ENCODE measurements around the gene GCH1. TPM values are rescaled to one million over a fixed set of nuclear protein-coding genes. Genes with fewer than 3 reads are reported as not detected.
"Not testable (repeated sequence)": the region's sequence is repeated elsewhere in the genome, so short reads cannot be mapped to it uniquely, and the experiment has no call there.

The GCH1 gene
- total RNA-seq, 1 donor from 2014 or later, result 15.0 TPM

DNA sequence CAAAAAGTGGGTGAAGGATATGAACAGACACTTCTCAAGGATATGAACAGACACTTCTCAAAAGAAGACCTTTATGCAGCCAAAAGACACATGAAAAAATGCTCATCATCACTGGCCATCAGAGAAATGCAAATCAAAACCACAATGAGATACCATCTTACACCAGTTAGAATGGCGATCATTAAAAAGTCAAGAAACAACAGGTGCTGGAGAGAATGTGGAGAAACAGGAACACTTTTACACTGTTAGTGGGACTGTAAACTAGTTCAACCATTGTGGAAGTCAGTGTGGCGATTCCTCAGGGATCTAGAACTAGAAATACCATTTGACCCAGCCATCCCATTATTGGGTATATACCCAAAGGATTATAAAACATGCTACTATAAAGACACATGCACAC is 27.0 kb downstream of the GCH1 start:
- DNase-seq (ENCODE audit: extremely low read depth, low read depth, low spot score), result not testable (repeated sequence)

DNA sequence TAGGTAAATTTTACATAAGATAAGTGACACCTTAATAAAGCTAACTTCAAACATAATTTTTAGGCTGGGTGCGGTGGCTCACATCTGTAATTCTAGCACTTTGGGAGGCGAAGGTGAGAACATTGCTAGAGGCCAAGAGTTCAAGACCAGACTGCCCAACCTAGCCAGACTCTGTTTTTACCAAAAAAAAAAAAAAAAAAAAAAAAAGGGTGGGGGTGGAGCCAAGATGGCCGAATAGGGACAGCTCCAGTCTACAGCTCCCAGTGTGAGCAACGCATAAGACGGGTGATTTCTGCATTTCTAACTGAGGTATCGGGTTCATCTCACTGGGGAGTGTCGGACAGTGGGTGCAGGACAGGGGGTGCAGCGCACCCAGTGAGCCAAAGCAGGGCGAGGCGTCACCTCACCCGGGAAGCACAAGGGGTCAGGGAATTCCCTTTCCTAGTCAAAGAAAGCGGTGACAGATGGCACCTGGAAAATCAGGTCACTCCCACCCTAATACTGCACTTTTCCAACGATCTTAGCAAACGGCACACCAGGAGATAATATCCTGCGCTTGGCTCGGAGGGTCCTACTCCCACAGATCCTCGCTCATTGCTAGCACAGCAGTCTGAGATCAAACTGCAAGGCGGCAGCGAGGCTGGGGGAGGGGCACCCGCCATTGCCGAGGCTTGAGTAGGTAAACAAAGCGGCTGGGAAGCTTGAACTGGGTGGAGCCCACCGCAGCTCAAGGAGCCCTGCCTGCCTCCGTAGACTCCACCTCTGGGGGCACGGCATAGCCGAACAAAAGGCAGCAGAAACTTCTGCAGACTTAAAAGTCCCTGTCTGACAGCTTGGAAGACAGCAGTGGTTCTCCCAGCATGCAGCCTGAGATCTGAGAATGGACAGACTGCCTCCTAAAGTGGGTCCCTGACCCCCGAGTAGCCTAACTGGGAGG is 32.2 kb downstream of the GCH1 start:
- DNase-seq (ENCODE audit: extremely low read depth, low read depth, low spot score), result not testable (repeated sequence)

DNA sequence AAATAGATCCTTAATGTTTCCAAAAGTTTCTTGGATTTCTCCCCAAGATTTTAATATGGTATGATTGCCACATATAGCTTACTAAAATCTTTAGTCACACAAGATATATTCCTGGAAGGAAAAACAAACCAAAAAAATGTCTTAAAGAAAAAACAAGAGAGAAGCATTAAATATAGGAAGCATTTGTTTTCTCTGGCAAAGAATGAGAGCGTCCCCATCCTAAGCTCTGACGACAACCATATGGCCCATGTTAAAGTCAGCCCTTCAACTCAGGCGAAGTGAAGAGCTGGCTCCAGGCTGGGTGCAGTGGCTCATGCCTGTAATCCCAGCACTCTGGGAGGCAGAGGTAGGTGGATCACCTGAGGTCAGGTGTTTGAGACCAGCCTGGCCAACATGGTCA is 35.6 kb downstream of the GCH1 start:
- no peak for DNase-seq (ENCODE audit: extremely low read depth, low read depth, low spot score)

DNA sequence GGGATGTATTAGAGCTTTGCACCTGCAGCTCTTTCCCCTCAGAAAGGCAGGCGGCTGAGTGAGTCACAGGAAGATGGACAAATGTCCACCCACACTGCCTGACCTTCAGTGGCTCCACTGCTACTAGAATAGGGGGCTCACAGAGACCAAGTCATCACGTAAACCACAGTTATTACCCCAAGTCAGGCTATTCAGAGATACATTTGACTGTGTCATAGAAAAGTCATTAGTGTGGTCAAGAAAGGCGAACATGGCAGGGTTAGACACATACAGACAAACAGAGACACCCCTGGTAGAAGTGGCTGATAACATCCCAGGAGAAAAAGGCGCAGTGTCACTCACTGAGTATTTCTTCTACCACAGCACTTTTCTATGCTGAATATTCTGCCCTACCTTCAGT is 36.0 kb downstream of the GCH1 start:
- DNase-seq (ENCODE audit: extremely low read depth, low read depth, low spot score), result no peak

DNA sequence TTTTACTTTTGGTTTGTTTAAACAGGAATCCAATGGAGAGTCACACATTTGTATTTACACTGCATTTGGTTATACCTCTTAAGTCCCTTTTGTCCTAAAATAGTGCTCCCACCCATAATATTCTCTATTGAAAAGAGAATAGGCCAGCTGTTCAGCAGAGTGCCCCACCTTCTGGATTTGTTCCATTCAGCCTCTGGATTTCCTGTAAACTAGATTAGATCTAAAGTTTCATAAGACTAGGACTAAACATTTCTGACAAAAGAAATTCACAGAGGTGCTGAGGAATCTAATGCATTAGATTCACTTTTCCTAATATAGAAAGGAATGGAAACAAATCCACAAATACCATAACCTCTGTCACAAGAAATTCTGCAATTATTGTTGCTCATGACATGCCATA is 38.1 kb downstream of the GCH1 start:
- no peak for DNase-seq (ENCODE audit: extremely low read depth, low read depth, low spot score)

DNA sequence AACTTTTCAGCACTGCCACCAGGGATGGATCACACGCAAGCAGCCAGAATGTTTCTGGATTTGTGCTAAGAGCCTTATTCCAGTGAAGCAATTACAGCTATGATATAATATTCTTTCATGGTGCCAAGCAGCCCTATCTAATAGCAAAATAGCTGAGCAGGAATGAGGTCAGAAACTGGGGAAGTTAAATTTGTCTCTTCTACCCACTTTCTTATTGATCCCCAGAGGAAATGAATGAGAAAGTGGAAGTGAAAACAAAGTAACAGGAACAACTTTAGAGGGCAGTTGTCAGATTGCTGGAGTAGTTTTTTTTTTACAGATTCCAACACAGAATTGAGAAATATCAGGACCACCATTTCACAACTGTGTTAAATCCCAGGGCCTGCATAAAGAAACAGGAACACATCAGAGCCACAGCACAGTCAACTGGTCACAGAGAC is 44.8 kb downstream of the GCH1 start:
- no peak for DNase-seq (ENCODE audit: extremely low read depth, low read depth, low spot score)

DNA sequence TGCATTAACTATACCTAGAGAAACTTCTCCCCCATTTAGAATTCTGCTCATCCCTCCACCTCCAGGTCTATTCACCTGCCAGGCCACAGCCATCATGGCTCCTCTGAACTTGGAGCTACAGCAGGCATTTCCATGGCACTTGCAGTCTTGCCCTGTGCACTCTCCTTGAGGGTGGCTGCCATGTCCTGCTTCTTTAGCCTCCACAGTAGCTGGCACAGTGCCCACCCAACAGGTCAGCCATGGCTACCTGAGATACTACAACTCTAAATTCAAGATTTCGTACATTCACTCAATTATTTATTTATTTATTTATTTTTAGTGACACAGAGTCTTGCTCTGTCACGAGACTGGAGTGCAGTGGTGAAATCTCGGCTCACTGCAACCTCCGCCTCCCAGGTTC is 46.5 kb downstream of the GCH1 start:
- no peak for DNase-seq (ENCODE audit: extremely low read depth, low read depth, low spot score)

DNA sequence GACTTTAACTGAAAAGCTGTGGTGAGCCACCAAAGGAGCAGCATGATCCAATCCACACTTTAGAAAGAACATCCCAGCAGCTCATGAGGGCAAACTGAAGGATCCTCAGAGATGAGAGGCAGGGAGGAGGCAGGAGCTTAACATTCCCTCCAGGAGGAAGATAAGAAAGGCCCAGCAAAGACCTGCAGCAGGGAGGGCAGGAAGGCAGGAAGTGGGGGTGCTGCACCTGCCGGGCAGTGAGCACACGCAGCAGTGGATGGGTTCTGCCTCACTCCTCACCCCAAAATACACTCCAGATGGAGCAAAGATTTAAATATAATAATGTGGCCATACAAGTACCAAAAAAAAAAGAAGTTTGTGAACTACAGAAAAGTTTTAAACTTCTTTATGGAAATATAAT is 48.4 kb downstream of the GCH1 start:
- DNase-seq (ENCODE audit: extremely low read depth, low read depth, low spot score), result no peak

DNA sequence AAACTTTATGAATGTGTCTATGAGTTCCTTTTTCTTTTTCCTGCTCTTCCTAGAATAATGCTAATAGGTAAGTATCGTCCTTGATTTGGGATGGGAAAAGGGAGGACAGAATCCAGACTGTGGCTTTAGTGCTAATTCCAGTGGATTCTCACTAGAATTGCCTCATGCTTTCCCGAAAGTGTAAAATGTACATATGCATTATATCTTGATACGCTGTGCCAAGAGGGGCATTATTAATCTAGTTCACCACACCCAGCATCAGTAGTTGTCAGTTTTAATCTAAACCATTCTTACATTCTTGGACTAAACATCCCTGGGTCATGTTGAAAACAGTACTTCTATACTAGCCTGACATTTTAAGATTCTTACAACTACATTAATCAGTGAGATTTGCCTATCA is 49.3 kb downstream of the GCH1 start:
- DNase-seq (ENCODE audit: extremely low read depth, low read depth, low spot score), result no peak

DNA sequence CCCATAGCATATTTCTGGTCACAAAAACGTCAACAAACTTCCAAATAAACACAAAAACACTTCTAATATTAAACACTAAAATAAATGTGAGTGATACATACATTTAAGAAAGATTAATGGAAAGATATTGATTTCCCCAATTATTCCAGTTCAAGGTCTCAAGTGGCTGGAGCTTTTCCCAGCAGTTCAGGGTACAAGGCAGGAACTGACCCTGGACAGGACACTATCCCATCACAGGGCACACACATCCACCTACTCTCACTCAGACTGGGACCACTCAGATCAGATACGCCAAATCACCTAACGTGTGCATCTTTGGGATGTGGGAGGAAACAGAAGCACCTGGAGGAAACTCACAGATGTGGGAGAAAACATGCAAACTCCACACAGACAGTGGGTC is 50.4 kb downstream of the GCH1 start:
- no peak for DNase-seq (ENCODE audit: extremely low read depth, low read depth, low spot score)

DNA sequence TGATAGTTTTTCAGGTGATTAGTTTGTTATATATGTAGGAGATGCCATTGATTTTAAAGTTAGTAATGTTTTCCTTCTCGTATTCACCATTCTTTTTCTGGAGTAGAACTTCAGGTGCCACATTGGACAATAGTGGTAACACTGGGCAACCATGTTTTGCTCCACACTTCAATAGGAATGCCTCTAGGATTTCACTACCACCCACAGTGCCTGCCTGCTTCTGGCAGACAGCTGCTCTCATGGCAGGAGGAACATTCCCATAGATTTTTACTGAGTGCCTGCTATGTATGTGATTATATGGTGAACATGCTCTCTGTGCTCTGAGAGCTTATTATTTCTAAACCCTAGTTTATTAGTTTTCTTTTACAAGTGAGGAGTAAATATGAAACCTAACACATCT is 53.7 kb downstream of the GCH1 start:
- no peak for DNase-seq (ENCODE audit: extremely low read depth, low read depth, low spot score)

DNA sequence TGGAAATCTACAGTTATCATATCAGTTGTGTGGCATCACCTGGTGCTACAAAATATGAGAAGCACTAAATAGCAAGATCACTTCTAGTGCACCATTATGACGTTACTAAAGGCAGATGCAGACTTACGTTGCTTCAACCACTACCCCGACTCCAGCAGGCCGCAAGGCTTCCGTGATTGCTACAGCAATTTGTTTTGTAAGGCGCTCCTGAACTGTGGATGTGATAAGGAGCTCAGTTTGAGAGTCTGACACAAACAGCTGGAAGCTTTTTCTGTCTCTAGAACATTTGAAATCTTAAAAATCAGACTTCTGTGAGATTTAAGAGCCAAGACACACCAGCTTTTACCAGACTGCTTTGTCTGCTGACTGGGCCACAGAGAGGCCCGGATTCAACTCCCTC is 57.0 kb downstream of the GCH1 start:
- no peak for DNase-seq (ENCODE audit: extremely low read depth, low read depth, low spot score)

DNA sequence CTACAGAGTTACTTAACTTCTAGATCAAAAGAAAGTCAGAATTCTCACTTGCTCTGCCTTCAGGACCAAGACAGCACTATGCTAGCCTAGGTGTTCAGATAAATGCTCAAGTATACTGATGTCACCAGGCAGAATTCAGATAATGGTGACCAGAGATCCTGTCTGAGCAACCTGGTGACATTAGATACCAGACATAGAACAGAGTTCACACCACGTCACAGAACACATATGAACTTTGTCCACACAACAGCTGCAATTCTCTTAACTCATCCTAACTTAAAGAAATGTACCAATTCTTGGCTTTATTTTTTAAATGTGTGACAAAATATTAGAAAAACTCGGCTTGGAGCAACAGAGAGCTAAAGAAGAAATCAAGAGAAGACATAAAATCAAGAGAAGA is 58.1 kb downstream of the GCH1 start:
- no peak for DNase-seq (ENCODE audit: extremely low read depth, low read depth, low spot score)

DNA sequence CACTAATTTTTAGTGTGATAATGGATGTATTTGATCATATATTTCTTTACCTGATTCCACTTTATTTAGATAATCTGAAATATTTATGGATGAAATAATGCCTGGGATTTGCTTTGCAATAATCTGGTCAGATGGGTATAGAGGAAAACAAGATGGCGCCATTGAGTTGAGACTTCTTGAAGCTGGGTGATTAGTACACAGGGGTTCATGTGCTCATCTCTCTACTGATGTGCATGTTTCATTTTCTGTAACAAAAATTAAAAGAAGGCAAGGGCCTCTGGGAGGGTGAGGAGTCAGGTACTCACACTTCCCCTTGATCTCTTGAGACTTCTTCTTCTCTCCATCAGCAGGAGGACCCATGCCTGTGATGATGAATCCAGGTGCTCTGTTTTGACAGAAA is 61.8 kb downstream of the GCH1 start:
- DNase-seq (ENCODE audit: extremely low read depth, low read depth, low spot score), result no peak

DNA sequence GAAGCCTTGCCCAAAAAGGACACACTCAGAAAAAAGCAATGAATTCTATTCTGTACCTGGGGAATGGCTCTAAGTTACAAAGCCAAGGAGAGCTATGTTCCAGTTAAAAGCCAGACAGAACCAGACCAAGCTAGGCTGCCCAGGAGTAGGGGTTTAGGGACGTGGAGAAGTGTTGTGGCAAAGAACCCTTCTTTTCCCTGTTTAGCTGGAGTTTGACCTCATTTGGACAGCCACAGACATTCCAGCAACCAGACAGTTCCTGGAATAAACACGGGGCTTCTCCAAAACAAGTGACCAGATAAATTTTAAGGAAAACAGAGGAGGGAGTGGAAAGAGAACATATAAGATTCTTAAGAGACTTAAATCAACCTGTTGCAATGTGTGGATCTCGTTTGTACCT is 62.3 kb downstream of the GCH1 start:
- DNase-seq (ENCODE audit: extremely low read depth, low read depth, low spot score), result no peak

DNA sequence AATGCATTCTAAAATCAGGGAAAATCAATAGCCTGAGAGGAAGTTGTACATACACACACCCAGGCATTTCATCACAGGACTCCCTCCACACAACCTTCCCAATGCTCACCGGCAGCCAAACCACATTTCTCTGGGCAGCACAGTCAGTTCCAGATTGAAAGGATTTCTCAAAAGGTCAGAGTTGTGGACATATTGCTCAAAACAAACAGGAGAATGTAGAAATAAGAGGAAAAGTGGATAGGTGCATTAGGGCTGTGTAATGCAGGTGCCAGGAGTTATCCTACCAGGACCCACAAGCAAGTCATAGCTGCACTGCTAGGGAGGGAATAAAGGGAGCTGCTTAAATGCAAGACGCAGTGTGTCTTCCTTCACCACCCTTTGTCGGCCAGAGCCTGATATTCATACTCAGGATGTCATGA is 62.9 kb downstream of the GCH1 start:
- no peak for DNase-seq (ENCODE audit: extremely low read depth, low read depth, low spot score)

DNA sequence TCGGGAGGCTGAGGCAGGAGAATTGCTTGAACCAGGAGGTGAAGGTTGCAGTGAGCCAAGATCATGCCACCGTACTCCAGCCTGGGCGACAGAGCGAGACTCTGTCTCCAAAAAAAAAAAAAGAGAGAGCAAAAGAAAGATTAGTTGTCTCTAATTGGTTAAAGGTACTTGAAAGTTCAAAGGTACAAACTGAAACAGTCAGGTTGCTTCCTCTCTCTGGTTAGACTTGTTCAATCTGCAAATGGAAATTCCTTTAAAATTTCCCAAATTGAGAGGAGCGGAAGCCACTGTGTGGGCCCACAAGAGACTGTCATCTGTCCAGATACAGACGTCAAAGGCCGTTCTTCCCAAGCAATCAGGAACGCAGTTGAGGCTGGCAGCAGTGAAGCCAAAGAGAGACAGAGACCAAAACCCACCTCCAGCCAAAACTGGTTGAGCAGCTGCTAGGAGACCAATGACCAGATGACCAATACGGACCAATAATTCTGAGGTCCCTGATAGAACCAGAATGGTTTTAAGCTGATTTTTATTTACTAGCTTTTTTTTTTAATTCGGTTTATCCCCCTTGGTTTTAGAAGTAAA is 63.6 kb downstream of the GCH1 start:
- no peak for DNase-seq (ENCODE audit: extremely low read depth, low read depth, low spot score)

DNA sequence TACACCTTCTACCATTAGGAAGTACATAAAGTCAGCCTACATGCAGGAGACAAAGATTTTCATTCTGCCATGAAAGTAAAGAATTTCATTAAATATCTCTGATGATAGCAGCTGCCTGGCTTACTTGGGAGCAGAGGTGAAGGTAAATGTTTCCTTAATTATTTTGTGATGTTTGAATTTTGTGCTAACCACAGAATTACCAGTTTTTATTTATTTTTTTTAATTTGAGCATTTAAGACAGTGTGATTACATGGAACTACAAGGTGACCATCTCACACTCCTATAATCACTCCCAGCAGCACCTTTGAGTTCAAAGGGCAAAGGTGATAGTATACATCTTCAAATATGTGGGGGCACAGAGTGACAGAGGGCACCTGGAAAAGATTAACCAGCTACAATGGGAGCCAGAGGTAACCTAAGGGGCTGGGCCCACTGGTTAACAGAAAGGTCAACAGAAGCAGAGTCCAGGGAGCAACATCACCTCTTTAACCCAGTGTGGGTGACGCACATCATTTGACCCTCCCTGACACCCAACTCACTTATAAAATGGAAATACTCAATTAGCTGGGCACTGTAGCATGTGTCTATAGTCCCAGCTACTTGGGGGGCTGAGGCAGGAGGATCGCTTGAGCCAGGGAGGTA is 65.0 kb downstream of the GCH1 start:
- no peak for DNase-seq (ENCODE audit: extremely low read depth, low read depth, low spot score)

DNA sequence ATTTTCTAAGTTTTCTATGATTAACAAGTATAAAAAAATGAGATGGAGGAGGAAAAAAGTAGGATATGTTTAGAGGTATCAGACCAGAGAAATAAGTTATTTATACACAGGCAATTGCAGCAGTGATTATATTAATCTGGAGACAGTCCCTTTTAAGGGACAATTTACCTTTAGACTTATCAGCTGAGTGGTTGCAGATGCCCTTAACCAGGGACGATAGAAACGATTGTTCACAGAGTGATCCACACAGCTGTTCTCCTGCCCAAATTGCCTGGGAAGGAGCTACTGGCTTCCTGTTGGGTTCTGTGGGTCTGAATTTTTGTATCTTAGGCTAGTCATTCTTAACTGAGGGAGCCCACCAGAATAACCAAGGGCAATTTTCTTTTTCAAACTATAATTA is 66.4 kb downstream of the GCH1 start:
- no peak for DNase-seq (ENCODE audit: extremely low read depth, low read depth, low spot score)

DNA sequence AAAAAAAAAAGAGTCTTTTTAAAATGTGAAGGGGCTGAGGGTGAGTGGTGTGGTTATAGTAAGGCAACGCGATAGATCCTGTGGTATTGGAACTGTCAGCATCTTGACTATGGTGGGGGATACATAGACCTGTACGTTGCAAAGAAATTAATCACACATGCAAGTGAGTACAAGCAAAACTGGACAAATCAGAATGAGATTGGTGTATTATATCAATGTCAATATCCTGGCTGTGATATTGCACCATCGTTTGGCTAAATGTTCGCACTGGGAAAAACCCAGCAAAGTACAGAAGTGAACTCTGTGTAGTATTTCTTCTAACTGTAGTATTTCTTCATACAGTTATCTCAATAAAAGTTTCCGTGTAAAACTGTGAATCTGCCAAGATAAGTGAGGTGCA is 67.9 kb downstream of the GCH1 start:
- DNase-seq (ENCODE audit: extremely low read depth, low read depth, low spot score), result no peak

DNA sequence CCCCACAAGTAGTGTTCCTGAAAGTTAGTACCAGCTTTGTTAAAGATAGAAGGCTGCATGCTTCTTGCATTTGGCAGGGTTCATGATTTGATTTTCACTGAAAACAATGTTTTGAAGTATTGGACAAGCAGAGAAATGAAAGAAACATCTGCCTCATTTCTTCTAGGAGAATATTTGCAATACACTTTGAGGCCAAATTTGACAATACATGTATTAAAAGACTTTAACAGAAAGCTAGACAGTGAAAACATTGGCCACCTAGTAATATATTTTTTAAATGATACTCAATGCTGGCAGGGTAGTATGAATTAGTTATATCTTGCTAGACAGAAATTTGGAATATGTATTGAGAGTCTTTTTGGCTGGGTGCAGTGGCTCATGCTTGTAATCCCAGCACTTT is 68.5 kb downstream of the GCH1 start:
- no peak for DNase-seq (ENCODE audit: extremely low read depth, low read depth, low spot score)

DNA sequence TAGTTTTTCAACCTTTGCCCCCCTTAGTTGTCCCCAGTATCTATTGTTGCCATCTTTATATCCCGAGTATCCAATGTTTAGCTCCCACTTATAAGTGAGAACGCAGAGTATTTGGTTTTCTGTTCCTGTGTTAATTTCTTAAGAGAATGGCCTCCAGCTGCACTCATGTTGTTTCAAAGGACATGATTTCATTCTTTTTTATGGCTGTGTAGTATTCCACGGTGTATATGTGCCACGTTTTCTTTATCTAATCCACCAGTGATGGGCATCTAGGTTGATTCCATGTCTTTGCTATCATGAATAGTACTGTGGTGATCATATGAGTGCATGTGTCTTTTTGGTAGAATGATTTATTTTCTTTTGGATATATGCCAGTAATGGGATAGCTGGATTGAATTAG is 72.0 kb downstream of the GCH1 start:
- no peak for DNase-seq (ENCODE audit: extremely low read depth, low read depth, low spot score)
